Measurements from ENCODE around the gene COL4A2. TPM values are rescaled to one million over a fixed set of nuclear protein-coding genes. Genes with fewer than 3 reads are reported as not detected.

COL4A2 gene
- total RNA-seq, 2 donors from 2014 or later = 999 to 1,135 TPM

DNA sequence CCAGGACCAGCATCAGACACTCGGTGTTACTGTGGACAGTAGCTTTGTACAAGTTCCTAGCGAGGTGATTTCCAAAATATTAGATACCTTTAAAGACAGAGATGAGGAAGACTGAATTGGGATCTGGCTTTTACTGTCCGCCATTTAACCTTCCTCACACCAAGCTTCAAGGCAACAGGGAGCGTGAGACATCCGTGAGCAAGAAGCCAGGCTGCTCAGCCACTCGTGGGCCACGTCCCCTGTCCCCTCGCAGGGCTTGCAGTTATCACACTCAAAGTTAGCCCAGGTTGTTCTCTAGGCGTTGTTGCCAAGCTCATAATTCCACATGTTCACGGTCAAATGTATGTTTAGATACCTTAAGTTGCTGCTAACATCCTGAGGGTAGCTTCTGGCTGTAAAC, 102.9 kb downstream of the COL4A2 start:
- DNase-seq (ENCODE audit: low spot score) (no peak), ATAC-seq (ENCODE audit: insufficient number of reproducible peaks, low FRiP score, low read depth) (no peak)
- TF ChIP-seq, protein P1, sequence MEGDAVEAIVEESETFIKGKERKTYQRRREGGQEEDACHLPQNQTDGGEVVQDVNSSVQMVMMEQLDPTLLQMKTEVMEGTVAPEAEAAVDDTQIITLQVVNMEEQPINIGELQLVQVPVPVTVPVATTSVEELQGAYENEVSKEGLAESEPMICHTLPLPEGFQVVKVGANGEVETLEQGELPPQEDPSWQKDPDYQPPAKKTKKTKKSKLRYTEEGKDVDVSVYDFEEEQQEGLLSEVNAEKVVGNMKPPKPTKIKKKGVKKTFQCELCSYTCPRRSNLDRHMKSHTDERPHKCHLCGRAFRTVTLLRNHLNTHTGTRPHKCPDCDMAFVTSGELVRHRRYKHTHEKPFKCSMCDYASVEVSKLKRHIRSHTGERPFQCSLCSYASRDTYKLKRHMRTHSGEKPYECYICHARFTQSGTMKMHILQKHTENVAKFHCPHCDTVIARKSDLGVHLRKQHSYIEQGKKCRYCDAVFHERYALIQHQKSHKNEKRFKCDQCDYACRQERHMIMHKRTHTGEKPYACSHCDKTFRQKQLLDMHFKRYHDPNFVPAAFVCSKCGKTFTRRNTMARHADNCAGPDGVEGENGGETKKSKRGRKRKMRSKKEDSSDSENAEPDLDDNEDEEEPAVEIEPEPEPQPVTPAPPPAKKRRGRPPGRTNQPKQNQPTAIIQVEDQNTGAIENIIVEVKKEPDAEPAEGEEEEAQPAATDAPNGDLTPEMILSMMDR (IDR thresholded peaks at IDR 0.05) = no peak
- Histone ChIP-seq H3K27ac (peak overlapping the region; percentile 93 to 96), H3K36me3 (no peaks in the 10 kb centered on the region), H3K4me3 (no peak overlapping the region), H3K4me1 (ENCODE audit: control insufficient read depth in 1 of 2, low read depth in 2 of 2) (peaks cover 55 to 92% of the 10 kb centered on the region in 2 donors), H3K27me3 (replicated peaks; ENCODE audit: insufficient read depth) (no peaks in the 10 kb centered on the region), H3K9me3 (no peaks in the 10 kb centered on the region)

DNA sequence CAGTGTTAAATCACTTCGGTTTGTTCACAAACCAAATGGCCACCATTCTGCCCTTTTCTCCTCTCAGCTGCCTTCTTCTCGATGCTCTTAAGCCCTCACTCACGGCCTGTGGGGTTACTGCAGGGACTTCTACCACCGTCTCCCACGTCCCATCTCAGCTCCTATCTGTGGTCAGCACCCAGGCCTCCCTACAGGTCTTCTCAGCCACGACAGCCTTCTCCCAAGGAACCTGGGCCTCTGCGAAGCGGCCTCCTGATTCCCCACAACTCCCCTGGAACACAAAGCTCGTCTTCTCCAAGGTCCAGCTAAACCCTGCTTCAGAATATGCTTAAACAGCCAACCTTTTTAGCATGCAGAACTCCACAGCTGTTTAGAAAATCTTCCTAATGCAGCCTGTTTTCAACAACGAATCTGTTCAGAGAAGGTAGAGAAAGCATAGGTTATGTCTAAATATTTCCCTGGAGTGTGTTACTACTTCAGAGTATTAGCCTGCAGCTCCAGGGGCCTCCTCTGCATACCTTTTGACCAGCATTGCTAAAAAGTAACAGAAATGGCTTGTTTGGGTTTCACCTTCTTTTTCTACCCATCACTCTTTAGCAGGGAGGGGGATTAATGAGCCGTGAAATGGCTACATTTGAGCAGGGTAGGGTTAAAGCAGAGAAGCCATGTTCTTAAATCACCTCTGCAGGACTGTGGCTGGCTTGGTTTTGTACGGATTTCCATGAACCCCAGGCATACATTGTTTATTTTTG, 104.0 kb downstream of the COL4A2 start:
- Histone ChIP-seq H3K27ac (peak overlapping the region; percentile 93 to 96), H3K36me3 (no peaks in the 10 kb centered on the region), H3K4me3 (no peak overlapping the region), H3K4me1 (ENCODE audit: control insufficient read depth in 1 of 2, low read depth in 2 of 2) (peaks cover 61 to 93% of the 10 kb centered on the region in 2 donors), H3K27me3 (replicated peaks; ENCODE audit: insufficient read depth) (no peaks in the 10 kb centered on the region), H3K9me3 (no peaks in the 10 kb centered on the region)
- TF ChIP-seq, protein P1 (IDR thresholded peaks at IDR 0.05) = no peak
- no peak for DNase-seq (ENCODE audit: low spot score)
- ATAC-seq (ENCODE audit: insufficient number of reproducible peaks, low FRiP score, low read depth) = no peak

DNA sequence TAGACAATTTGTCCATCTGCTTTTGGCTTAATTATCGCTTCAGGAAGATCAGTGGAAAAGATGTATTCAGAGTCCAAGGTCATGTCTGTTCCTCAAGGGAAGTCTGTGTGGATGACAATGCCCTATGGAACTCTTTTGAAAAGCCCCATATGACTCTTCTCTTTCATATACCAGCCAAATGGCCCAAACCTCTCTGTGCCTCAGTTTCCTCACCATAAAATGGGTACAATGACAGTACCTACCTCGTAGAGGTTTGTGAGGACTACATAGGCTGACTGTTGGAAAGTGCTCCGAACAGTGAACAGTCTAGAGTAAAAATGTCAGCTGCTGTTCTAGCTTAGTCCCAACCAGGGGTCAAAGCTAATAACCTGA, 104.6 kb downstream of the COL4A2 start:
- Histone ChIP-seq H3K4me1 (ENCODE audit: control insufficient read depth in 1 of 2, low read depth in 2 of 2) (peaks cover 62 to 93% of the 10 kb centered on the region in 2 donors), H3K36me3 (no peaks in the 10 kb centered on the region), H3K9me3 (no peaks in the 10 kb centered on the region), H3K4me3 (no peak overlapping the region), H3K27me3 (replicated peaks; ENCODE audit: insufficient read depth) (no peaks in the 10 kb centered on the region), H3K27ac (peak overlapping the region; percentile 93 to 96)
- TF ChIP-seq, protein P1 (IDR thresholded peaks at IDR 0.05) = no peak
- ATAC-seq (ENCODE audit: insufficient number of reproducible peaks, low FRiP score, low read depth) (no peak), DNase-seq (ENCODE audit: low spot score) (no peak)

DNA sequence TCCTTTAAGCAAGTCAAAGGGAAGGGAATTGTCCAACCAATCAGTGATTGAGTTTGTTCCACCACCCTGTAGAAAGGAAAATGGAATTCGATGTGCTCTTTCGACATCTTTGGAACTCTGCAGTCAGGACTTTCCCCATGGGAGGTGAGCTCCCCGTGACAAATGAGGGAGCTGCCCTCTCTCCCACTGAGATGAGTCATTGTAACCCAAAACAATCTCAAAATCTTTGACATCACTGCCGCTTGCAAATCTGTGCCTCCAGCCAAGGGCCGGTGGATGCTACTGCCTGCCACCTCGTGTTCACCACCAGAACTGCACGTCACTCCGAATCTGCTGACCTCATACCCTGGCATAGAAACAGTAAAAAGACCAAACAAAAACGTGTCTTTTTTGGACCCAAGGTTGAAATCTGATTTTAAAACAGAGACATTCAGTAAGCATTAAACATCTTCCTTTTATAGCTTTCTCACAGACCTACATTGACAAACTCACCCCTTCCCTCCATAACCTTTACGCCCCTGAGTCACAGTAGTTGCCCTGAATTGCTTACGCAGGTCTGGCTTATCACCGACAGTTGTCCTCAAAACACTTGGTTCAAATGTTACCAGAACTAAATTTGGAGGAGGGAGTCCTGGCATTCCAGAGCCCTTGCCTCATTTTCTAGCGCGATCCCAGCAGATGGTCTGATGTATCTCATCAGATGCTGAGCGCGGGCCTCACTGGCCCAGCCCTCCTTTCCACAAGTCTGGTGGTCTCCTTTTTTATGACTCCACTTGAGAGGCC, 105.2 kb downstream of the COL4A2 start:
- no peaks in the 10 kb centered on the region for H3K9me3 ChIP-seq
- H3K4me3 ChIP-seq = no peak overlapping the region
- DNase-seq (ENCODE audit: low spot score) (peak; percentile 75), ATAC-seq (ENCODE audit: insufficient number of reproducible peaks, low FRiP score, low read depth) (peak; percentile 76)
- H3K27ac ChIP-seq = peak overlapping the region; percentile 93 to 96
- H3K4me1 ChIP-seq (ENCODE audit: control insufficient read depth in 1 of 2, low read depth in 2 of 2) = peaks cover 59 to 93% of the 10 kb centered on the region in 2 donors
- no peaks in the 10 kb centered on the region for H3K36me3 ChIP-seq
- TF ChIP-seq, protein P1 (IDR thresholded peaks at IDR 0.05) = peak; percentile 89
- no peaks in the 10 kb centered on the region for H3K27me3 ChIP-seq (replicated peaks; ENCODE audit: insufficient read depth)

DNA sequence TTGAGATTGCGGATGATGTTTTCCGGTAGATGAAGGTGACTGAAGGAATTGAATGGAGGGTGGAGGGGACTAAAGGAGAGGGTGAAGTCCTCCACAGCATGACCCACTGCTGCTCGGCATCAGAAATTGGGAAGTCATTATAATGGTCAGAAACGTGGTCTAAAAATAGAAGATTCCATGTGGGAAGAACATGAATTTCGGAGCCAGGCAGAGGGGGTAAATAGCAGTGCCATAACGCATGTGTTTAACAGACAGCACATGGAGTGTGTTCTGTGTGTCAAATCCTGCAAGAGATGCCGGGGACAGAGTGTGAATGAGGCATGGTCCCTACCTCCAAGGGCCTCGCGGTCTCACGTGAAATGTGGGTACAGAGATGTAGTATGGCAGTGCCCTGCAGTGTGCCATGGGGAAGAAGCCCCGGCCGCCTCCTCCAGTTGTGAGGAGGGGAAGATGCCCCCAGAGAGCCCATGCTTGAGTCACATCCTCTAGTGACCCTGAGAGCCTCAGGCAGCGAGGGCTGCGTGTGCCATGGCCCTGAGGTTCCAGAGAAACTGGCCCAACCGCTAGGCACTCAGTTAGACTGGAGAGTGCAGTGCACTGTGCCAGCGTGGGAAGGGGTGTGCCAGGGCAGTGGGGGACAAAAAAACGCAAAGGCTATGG, 106.1 kb downstream of the COL4A2 start:
- no peak overlapping the region for H3K4me3 ChIP-seq
- DNase-seq (ENCODE audit: low spot score) (no peak), ATAC-seq (ENCODE audit: insufficient number of reproducible peaks, low FRiP score, low read depth) (no peak)
- no peaks in the 10 kb centered on the region for H3K27me3 ChIP-seq (replicated peaks; ENCODE audit: insufficient read depth)
- no peaks in the 10 kb centered on the region for H3K36me3 ChIP-seq
- peak overlapping the region; percentile 89 to 96 for H3K27ac ChIP-seq
- TF ChIP-seq, protein P1 (IDR thresholded peaks at IDR 0.05) = no peak
- H3K9me3 ChIP-seq = no peaks in the 10 kb centered on the region
- peaks cover 56 to 93% of the 10 kb centered on the region in 2 donors for H3K4me1 ChIP-seq (ENCODE audit: control insufficient read depth in 1 of 2, low read depth in 2 of 2)
